ENCODE results near the gene ANO6.
"Not testable (repeated sequence)": the region's sequence is repeated elsewhere in the genome, so short reads cannot be mapped to it uniquely, and the experiment has no call there.

Gene ANO6

DNA sequence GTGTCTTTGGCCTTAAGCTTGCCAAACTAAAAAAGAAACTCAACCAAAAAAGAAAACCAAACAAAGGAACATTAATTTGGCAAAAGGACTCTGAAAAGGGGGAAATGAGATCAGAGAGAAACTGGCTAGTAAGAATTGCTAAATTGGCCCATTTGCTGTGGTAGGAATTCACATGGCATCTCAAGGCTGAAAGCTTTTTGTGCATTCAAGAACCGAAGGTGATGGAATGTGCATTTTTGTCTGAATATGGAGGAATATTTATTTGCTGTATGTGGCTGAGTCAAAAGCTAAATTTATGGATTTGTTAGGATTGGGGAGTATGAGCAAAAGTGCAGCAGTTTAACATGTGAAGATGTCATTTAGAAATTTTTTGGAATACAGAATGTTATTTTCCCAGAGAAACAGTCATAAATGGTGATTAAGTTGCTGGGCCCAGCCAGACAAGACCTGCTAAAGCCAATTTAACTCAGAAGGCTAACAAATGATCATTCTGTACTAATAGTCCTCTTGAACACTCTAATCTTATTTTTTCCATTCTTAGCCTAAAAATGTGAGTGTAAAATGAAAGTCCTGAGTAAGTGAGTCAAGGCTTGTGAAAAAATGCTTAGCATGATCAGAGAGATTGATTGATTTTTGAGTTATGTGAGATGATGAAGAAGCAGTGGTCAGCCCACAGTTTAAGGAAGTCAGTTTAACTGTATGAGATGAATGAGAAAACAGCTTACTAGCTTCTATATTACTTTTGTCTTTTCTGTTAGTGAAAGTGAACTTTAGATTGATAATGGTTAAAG, 94.1 kb downstream of the ANO6 start:
- ChIA-PET CTCF (no interaction called here), POLR2A (no interaction called here)
- Histone ChIP-seq H3K36me3 (ENCODE audit: control insufficient read depth in 4 of 4, insufficient read depth in 4 of 4, low read length in 3 of 4) (peaks cover 0 to 5% (median 2%) of the 10 kb centered on the region in 4 experiments), H3K9me3 (ENCODE audit: control extremely low read depth in 1 of 5, control insufficient read depth in 4 of 5, insufficient read depth in 2 of 5, low read depth in 1 of 5, low read length in 4 of 5) (peaks cover 0 to under 1% (median 0%) of the 10 kb centered on the region in 5 experiments), H3K27me3 (replicated peaks in 2 of 5; ENCODE audit: control insufficient read depth in 4 of 5, insufficient read depth in 5 of 5, low read length in 4 of 5) (no peaks in the 10 kb centered on the region), H3K27ac (ENCODE audit: insufficient read depth in 1 of 2, low read depth in 1 of 2, low read length in 2 of 2, poor library complexity in 1 of 2, severe bottlenecking in 2 of 2) (no peak overlapping the region), H3K4me3 (ENCODE audit: control insufficient read depth in 1 of 7, extremely low read depth in 1 of 7, insufficient read depth in 4 of 7, low read depth in 2 of 7, low read length in 6 of 7) (no peak overlapping the region), H3K4me1 (ENCODE audit: control extremely low read depth in 1 of 4, control insufficient read depth in 4 of 4, insufficient read depth in 4 of 4, low read length in 3 of 4) (peaks cover 0 to 5% (median 0%) of the 10 kb centered on the region in 4 experiments)
- DNase-seq, result peak in 2 of 3 donors; percentile 23 to 41
- 100% methylated on average over 1 of the region's 1 CpG for WGBS (ENCODE audit: insufficient coverage)

DNA sequence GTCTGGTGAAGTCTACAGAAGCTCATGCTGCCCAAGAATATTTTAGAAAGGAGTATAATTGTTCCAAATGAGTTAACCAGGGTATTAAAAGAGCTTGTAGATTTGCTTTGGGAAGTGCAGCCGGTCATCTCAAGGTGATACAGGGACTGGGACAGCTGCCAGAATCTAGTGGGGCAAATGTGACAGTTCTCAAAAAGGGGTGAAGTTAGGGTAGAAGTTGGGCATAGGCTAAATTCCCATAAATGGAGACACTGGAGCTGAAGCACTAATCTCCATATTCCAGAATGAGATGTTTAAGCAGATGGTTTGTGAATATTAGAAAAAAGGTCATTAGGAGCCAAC, 94.7 kb downstream of the ANO6 start:
- Histone ChIP-seq H3K4me1 (ENCODE audit: control extremely low read depth in 1 of 4, control insufficient read depth in 4 of 4, insufficient read depth in 4 of 4, low read length in 3 of 4) (peaks cover 0 to 5% (median 0%) of the 10 kb centered on the region in 4 experiments), H3K36me3 (ENCODE audit: control insufficient read depth in 4 of 4, insufficient read depth in 4 of 4, low read length in 3 of 4) (peaks cover 0 to 10% (median 4%) of the 10 kb centered on the region in 4 experiments), H3K27ac (ENCODE audit: insufficient read depth in 1 of 2, low read depth in 1 of 2, low read length in 2 of 2, poor library complexity in 1 of 2, severe bottlenecking in 2 of 2) (no peak overlapping the region), H3K27me3 (replicated peaks in 2 of 5; ENCODE audit: control insufficient read depth in 4 of 5, insufficient read depth in 5 of 5, low read length in 4 of 5) (no peaks in the 10 kb centered on the region), H3K9me3 (ENCODE audit: control extremely low read depth in 1 of 5, control insufficient read depth in 4 of 5, insufficient read depth in 2 of 5, low read depth in 1 of 5, low read length in 4 of 5) (peaks cover 0 to 5% (median under 1%) of the 10 kb centered on the region in 5 experiments), H3K4me3 (ENCODE audit: control insufficient read depth in 1 of 7, extremely low read depth in 1 of 7, insufficient read depth in 4 of 7, low read depth in 2 of 7, low read length in 6 of 7) (no peak overlapping the region)
- DNase-seq, result no peak
- ChIA-PET CTCF (no interaction called here), POLR2A (no interaction called here)
- 91% methylated on average over 1 of the region's 1 CpG for WGBS (ENCODE audit: insufficient coverage)

DNA sequence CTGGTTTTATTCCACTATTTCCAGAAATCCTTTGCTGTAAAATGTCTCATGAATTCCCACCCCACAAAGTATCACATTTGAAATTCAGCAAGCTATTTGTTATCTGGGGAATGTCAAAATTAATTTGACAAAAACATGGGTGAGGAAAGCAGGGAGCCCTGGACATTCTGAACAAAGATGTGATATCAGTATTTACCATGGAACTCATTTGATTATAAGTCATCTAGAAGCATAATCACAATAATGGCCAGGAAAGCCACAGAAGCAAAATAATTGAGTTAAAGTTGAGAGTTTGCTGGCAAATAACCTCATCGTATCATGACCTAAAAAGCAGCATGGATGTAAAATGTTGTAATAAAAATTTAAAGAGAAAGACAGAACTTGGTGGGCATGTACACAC, 96.1 kb downstream of the ANO6 start:
- peaks cover 0 to 5% (median 1%) of the 10 kb centered on the region in 5 experiments for H3K9me3 ChIP-seq (ENCODE audit: control extremely low read depth in 1 of 5, control insufficient read depth in 4 of 5, insufficient read depth in 2 of 5, low read depth in 1 of 5, low read length in 4 of 5)
- H3K27me3 ChIP-seq (replicated peaks in 2 of 5; ENCODE audit: control insufficient read depth in 4 of 5, insufficient read depth in 5 of 5, low read length in 4 of 5), result no peaks in the 10 kb centered on the region
- CTCF ChIA-PET, result interaction anchor here (0.9 kb wide), 1 partner anchor 57 kb away, joined by 3 read pairs; no protein-coding TSS in a partner anchor
- H3K4me1 ChIP-seq (ENCODE audit: control extremely low read depth in 1 of 4, control insufficient read depth in 4 of 4, insufficient read depth in 4 of 4, low read length in 3 of 4), result peaks cover 0 to 5% (median 0%) of the 10 kb centered on the region in 4 experiments
- WGBS (ENCODE audit: insufficient coverage), result 100% methylated on average over 1 of the region's 1 CpG
- POLR2A ChIA-PET, result no interaction called here
- H3K4me3 ChIP-seq (ENCODE audit: control insufficient read depth in 1 of 7, extremely low read depth in 1 of 7, insufficient read depth in 4 of 7, low read depth in 2 of 7, low read length in 6 of 7), result no peak overlapping the region
- H3K27ac ChIP-seq (ENCODE audit: insufficient read depth in 1 of 2, low read depth in 1 of 2, low read length in 2 of 2, poor library complexity in 1 of 2, severe bottlenecking in 2 of 2), result no peak overlapping the region
- H3K36me3 ChIP-seq (ENCODE audit: control insufficient read depth in 4 of 4, insufficient read depth in 4 of 4, low read length in 3 of 4), result peaks cover 0 to 18% (median 5%) of the 10 kb centered on the region in 4 experiments
- DNase-seq, result no peak

DNA sequence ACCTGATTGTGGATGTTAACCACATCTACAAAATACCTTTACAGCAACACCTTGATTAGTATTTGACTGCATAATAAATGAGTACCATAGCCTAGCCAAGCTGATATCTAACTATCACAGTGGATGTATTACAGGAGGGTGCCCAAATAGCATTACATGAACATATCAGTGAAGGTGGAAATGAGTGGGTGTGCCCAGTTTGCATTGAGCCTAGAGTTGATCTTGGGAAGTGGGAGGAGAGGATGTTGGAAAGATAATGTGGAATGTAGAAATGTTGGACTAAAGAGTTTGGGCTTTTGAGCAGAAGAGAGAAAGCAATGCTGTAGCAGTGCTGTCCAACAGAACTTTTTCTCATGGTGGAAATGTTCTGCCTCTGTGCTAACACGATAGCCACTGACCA, 98.9 kb downstream of the ANO6 start:
- POLR2A ChIA-PET, result no interaction called here

DNA sequence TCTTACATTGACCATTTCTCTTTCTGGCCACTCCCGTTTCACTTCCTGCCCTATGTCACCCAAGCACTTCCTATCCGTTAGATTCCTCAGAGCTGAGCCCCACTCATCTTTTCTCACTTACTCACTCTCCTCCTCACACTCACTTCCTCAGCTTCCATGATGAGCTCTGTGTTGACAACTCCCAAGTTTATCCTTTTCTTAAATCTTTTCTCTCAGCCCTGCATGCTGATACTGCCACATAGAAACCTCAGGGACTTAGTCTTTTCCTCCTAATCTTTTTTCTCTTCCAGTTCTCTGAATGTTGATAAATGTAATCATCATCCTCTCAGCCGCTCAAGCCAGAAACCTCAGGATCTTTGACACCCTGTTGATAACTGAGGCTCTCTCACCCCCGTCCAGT, 99.6 kb downstream of the ANO6 start:
- DNase-seq, result no peak
- WGBS (ENCODE audit: insufficient coverage), result 86% methylated on average over 4 of the region's 4 CpGs
- Histone ChIP-seq H3K9me3 (ENCODE audit: control extremely low read depth in 1 of 5, control insufficient read depth in 4 of 5, insufficient read depth in 2 of 5, low read depth in 1 of 5, low read length in 4 of 5) (peaks cover 0 to 5% (median 1%) of the 10 kb centered on the region in 5 experiments), H3K4me1 (ENCODE audit: control extremely low read depth in 1 of 4, control insufficient read depth in 4 of 4, insufficient read depth in 4 of 4, low read length in 3 of 4) (no peaks in the 10 kb centered on the region), H3K27ac (ENCODE audit: insufficient read depth in 1 of 2, low read depth in 1 of 2, low read length in 2 of 2, poor library complexity in 1 of 2, severe bottlenecking in 2 of 2) (no peak overlapping the region), H3K27me3 (replicated peaks in 2 of 5; ENCODE audit: control insufficient read depth in 4 of 5, insufficient read depth in 5 of 5, low read length in 4 of 5) (no peaks in the 10 kb centered on the region), H3K36me3 (ENCODE audit: control insufficient read depth in 4 of 4, insufficient read depth in 4 of 4, low read length in 3 of 4) (peaks cover 0 to 18% (median 5%) of the 10 kb centered on the region in 4 experiments), H3K4me3 (ENCODE audit: control insufficient read depth in 1 of 7, extremely low read depth in 1 of 7, insufficient read depth in 4 of 7, low read depth in 2 of 7, low read length in 6 of 7) (no peak overlapping the region)
- ChIA-PET CTCF (no interaction called here), POLR2A (no interaction called here)

More for the DNA sequence above, 98.9 kb downstream of the ANO6 start:
- CTCF ChIA-PET, result no interaction called here
- no peaks in the 10 kb centered on the region for H3K27me3 ChIP-seq (replicated peaks in 2 of 5; ENCODE audit: control insufficient read depth in 4 of 5, insufficient read depth in 5 of 5, low read length in 4 of 5)
- H3K4me3 ChIP-seq (ENCODE audit: control insufficient read depth in 1 of 7, extremely low read depth in 1 of 7, insufficient read depth in 4 of 7, low read depth in 2 of 7, low read length in 6 of 7), result no peak overlapping the region
- H3K4me1 ChIP-seq (ENCODE audit: control extremely low read depth in 1 of 4, control insufficient read depth in 4 of 4, insufficient read depth in 4 of 4, low read length in 3 of 4), result peaks cover 0 to 5% (median 0%) of the 10 kb centered on the region in 4 experiments
- peaks cover 0 to 5% (median 1%) of the 10 kb centered on the region in 5 experiments for H3K9me3 ChIP-seq (ENCODE audit: control extremely low read depth in 1 of 5, control insufficient read depth in 4 of 5, insufficient read depth in 2 of 5, low read depth in 1 of 5, low read length in 4 of 5)
- no peak overlapping the region for H3K27ac ChIP-seq (ENCODE audit: insufficient read depth in 1 of 2, low read depth in 1 of 2, low read length in 2 of 2, poor library complexity in 1 of 2, severe bottlenecking in 2 of 2)
- no peak for DNase-seq
- WGBS (ENCODE audit: insufficient coverage), result no CpG with 5 or more reads among the region's 1 CpG
- peaks cover 0 to 18% (median 5%) of the 10 kb centered on the region in 4 experiments for H3K36me3 ChIP-seq (ENCODE audit: control insufficient read depth in 4 of 4, insufficient read depth in 4 of 4, low read length in 3 of 4)

DNA sequence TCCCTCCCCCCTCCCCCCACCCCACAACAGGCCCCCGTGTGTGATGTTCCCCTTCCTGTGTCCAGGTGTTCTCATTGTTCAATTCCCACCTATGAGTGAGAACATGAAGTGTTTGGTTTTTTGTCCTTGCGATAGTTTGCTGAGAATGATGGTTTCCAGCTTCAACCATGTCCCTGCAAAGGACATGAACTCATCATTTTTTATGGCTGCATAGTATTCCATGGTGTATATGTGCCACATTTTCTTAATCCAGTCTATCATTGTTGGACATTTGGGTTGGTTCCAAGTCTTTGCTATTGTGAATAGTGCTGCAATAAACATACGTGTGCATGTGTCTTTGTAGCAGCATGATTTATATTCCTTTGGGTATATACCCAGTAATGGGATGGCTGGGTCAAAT, 101.4 kb downstream of the ANO6 start:
- DNase-seq; H3K4me3 ChIP-seq (ENCODE audit: control insufficient read depth in 1 of 7, extremely low read depth in 1 of 7, insufficient read depth in 4 of 7, low read depth in 2 of 7, low read length in 6 of 7); H3K9me3 ChIP-seq (ENCODE audit: control extremely low read depth in 1 of 5, control insufficient read depth in 4 of 5, insufficient read depth in 2 of 5, low read depth in 1 of 5, low read length in 4 of 5); POLR2A ChIA-PET; H3K27ac ChIP-seq (ENCODE audit: insufficient read depth in 1 of 2, low read depth in 1 of 2, low read length in 2 of 2, poor library complexity in 1 of 2, severe bottlenecking in 2 of 2); CTCF ChIA-PET; H3K4me1 ChIP-seq (ENCODE audit: control extremely low read depth in 1 of 4, control insufficient read depth in 4 of 4, insufficient read depth in 4 of 4, low read length in 3 of 4); H3K27me3 ChIP-seq (replicated peaks in 2 of 5; ENCODE audit: control insufficient read depth in 4 of 5, insufficient read depth in 5 of 5, low read length in 4 of 5): not testable (repeated sequence)
- H3K36me3 ChIP-seq (ENCODE audit: control insufficient read depth in 4 of 4, insufficient read depth in 4 of 4, low read length in 3 of 4), result peaks cover 0 to 21% (median 5%) of the 10 kb centered on the region in 4 experiments
- WGBS (ENCODE audit: insufficient coverage), result no CpG with 5 or more reads among the region's 3 CpGs

DNA sequence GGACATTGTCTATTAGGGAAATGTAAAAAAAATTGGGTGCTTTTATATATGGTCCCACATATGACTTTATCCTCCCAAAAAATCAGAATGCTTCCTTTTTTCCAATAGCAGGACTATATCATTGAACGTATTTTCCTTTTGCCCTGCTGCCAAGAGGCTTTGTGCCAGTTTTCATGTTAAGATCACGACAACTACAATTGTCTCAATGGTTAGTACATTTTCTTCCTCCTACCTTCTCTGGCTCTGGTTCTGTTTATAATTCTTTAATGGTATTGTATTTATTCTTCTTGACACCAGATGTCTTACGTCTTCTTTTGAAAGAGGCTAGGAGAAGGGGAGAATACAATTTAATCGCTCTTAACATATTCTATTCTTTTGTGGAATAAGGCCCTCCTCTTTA, 106.9 kb downstream of the ANO6 start:
- WGBS (ENCODE audit: insufficient coverage), result 100% methylated on average over 2 of the region's 4 CpGs
- ChIA-PET POLR2A (interaction anchor here (0.7 kb wide), 1 partner anchor 15 kb away, joined by 4 read pairs; no protein-coding TSS in a partner anchor), CTCF (no interaction called here)
- Histone ChIP-seq H3K4me3 (ENCODE audit: control insufficient read depth in 1 of 7, extremely low read depth in 1 of 7, insufficient read depth in 4 of 7, low read depth in 2 of 7, low read length in 6 of 7) (no peak overlapping the region), H3K27me3 (replicated peaks in 2 of 5; ENCODE audit: control insufficient read depth in 4 of 5, insufficient read depth in 5 of 5, low read length in 4 of 5) (no peaks in the 10 kb centered on the region), H3K36me3 (ENCODE audit: control insufficient read depth in 4 of 4, insufficient read depth in 4 of 4, low read length in 3 of 4) (peaks cover 0 to 3% (median 2%) of the 10 kb centered on the region in 4 experiments), H3K9me3 (ENCODE audit: control extremely low read depth in 1 of 5, control insufficient read depth in 4 of 5, insufficient read depth in 2 of 5, low read depth in 1 of 5, low read length in 4 of 5) (peaks cover 0 to 4% (median 0%) of the 10 kb centered on the region in 5 experiments), H3K27ac (ENCODE audit: insufficient read depth in 1 of 2, low read depth in 1 of 2, low read length in 2 of 2, poor library complexity in 1 of 2, severe bottlenecking in 2 of 2) (no peak overlapping the region), H3K4me1 (ENCODE audit: control extremely low read depth in 1 of 4, control insufficient read depth in 4 of 4, insufficient read depth in 4 of 4, low read length in 3 of 4) (no peaks in the 10 kb centered on the region)
- DNase-seq, result no peak

Measured in common myeloid progenitor, CD34-positive (primary cell).